Astrocyte of the cerebellum (primary cell): ENCODE measurements around the gene RRP1B.

Experiments used
- DNase-seq: peaks from one replicate; pipeline ENCODE4 v3.0.0-alpha.2; 2011; ENCODE audit warnings: low read depth
- H3K4me3 ChIP-seq: 2 replicates; pipeline ENCODE4 v1.5.1; 2011; ENCODE audit warnings: mild to moderate bottlenecking, low read depth, low read length, moderate library complexity
- CTCF ChIP-seq: IDR thresholded peaks from 2 replicates; pipeline ENCODE4 v1.5.1; 2012; ENCODE audit warnings: low read length, low read depth, moderate library complexity, mild to moderate bottlenecking; ENCODE audit errors: missing control alignments
- in situ Hi-C: cut with HindIII; loops from 2 replicates; pipeline ENCODE4 v1.10.0; 2017; ENCODE audit warnings: low sequenced_read_pairs

RRP1B gene

GRCh38 chr21:43684424-43684823, 25.1 kb downstream of the RRP1B start:
- no peak overlapping the region for H3K4me3 ChIP-seq
- no peak for TF ChIP-seq CTCF
- no peak for DNase-seq
- in situ Hi-C loops, result no loop called here

- in situ Hi-C loops, result no loop called here
- DNase-seq, result no peak
- no peak for TF ChIP-seq CTCF
- no peak overlapping the region for H3K4me3 ChIP-seq
Observed at GRCh38 chr21:43686811-43687565, 27.6 kb downstream of the RRP1B start.

GRCh38 chr21:43687566-43688399, 28.4 kb downstream of the RRP1B start:
- H3K4me3 ChIP-seq, result no peak overlapping the region
- TF ChIP-seq CTCF, result no peak
- no peak for DNase-seq
- in situ Hi-C loops, result no loop called here

GRCh38 chr21:43688906-43689305, 29.5 kb downstream of the RRP1B start:
- no peak for TF ChIP-seq CTCF
- in situ Hi-C loops, result no loop called here
- DNase-seq, result no peak
- H3K4me3 ChIP-seq, result no peak overlapping the region

GRCh38 chr21:43689556-43690337, 30.4 kb downstream of the RRP1B start:
- TF ChIP-seq CTCF, result no peak
- H3K4me3 ChIP-seq, result no peak overlapping the region
- in situ Hi-C loops, result no loop called here
- no peak for DNase-seq

GRCh38 chr21:43690346-43690745, 31.0 kb downstream of the RRP1B start:
- no peak for TF ChIP-seq CTCF
- in situ Hi-C loops, result no loop called here
- H3K4me3 ChIP-seq, result no peak overlapping the region
- no peak for DNase-seq
